ENCODE data around the gene MRPL46.

DNA sequence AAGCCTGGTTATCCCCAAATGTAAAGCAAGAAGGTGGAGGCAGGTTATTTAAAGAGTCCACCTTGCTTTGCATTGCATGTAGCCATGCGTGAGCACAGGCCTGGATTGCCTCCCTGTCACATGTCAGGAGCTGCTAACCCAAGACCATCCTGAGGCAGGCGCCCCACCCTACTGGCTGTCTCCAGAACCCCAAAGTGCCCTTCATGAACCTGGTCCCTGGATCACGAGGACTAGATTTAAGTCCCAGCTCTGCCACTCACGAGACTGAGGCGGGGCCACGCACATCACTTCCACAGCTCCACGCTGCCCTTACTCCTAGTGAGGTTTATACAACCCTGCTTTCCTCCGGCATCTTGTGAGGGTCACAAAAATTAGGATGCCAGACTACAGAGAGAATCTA lies 17.6 kb downstream of the MRPL46 start:
- TF ChIP-seq EZH2 (IDR thresholded peaks at IDR 0.05; ENCODE audit: borderline replicate concordance, low read depth, low read length, poor library complexity, severe bottlenecking) = no peak
- TF ChIP-seq, protein P1, sequence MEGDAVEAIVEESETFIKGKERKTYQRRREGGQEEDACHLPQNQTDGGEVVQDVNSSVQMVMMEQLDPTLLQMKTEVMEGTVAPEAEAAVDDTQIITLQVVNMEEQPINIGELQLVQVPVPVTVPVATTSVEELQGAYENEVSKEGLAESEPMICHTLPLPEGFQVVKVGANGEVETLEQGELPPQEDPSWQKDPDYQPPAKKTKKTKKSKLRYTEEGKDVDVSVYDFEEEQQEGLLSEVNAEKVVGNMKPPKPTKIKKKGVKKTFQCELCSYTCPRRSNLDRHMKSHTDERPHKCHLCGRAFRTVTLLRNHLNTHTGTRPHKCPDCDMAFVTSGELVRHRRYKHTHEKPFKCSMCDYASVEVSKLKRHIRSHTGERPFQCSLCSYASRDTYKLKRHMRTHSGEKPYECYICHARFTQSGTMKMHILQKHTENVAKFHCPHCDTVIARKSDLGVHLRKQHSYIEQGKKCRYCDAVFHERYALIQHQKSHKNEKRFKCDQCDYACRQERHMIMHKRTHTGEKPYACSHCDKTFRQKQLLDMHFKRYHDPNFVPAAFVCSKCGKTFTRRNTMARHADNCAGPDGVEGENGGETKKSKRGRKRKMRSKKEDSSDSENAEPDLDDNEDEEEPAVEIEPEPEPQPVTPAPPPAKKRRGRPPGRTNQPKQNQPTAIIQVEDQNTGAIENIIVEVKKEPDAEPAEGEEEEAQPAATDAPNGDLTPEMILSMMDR (conservative IDR thresholded peaks at IDR 0.05; ENCODE audit: low read depth, low read length) = no peak
